HUES6 (cell line): ENCODE measurements around the gene RBM22.
A peak's percentile ranks its signal among the peaks of the same experiment; 100 is the strongest.

Experiments used
- H3K27ac ChIP-seq: 2 replicates; pipeline ENCODE4 v1.7.0; 2013; ENCODE audit warnings: low read depth, mild to moderate bottlenecking, low read length, inconsistent platforms
- H3K27me3 ChIP-seq: 2 replicates; pipeline ENCODE4 v1.6.1; 2013; ENCODE audit warnings: low read length; ENCODE audit not compliant: control insufficient read depth, insufficient read depth
- H3K36me3 ChIP-seq: 2 replicates; pipeline ENCODE4 v1.6.1; 2013; ENCODE audit warnings: low read length; ENCODE audit not compliant: control insufficient read depth, insufficient read depth
- H3K4me1 ChIP-seq: 2 replicates; pipeline ENCODE4 v1.6.1; 2013; ENCODE audit warnings: low read length; ENCODE audit not compliant: control insufficient read depth, insufficient read depth
- H3K4me3 ChIP-seq: 2 replicates; pipeline ENCODE4 v1.5.1; 2013; ENCODE audit warnings: low read depth, low read length
- H3K9ac ChIP-seq: one replicate; pipeline ENCODE4 v1.6.1; 2013; ENCODE audit warnings: mild to moderate bottlenecking, low read length
- H3K9me3 ChIP-seq: 2 replicates; pipeline ENCODE4 v1.6.1; 2013; ENCODE audit warnings: low read depth, low read length; ENCODE audit not compliant: control insufficient read depth, insufficient read depth

The RBM22 gene

DNA sequence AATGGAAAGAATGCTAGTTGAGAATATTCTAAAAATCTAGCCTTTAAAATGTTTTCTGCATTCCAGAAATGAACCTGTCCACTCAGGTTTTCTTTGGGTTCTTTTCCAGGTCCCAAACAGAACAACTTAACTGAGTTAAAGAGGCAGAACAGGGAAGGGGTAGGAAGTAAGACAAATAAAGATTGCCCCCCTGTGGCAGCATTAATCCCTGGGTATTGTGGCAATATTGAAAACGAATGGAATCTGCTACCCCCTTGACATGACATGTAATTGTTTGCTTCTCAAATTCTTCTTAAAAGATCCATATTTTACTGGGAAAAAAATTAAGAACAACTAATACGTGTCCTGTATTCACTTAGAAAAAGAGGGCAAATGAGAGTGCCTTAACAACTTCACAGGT lies 9.3 kb upstream of the RBM22 start:
- Histone ChIP-seq H3K36me3 (peaks cover 43% of the 10 kb centered on the region), H3K4me3 (no peak overlapping the region)

DNA sequence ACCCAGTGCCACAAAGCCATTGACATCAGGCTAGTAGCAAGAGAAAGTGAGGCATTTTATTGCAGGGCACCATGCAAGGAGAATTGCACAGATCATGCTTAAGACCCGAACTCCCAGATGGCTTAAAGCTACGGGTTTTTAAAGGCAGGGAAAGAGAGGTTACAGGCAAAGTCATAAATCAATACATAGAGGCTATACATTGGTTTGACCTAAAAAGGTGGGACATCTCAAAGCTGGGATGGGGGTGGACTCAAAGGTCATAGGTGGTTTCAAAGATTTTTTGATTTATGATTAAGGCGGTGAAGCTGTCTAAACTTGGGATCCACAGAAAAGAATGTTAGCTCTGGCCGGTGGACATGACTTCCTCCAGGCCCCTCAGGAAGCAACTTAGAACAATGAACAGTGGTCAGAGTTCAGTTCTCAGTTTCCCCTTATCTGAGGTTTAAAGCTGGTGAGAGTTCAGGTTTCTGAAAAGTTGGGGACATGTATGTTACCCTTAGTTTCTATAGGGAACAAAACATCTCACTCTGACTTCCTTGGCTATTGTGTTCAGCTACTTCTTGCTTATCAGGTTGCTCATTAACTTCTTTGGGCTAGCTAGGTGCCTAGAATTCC lies 6.0 kb upstream of the RBM22 start:
- Histone ChIP-seq H3K9me3 (no peaks in the 10 kb centered on the region), H3K4me1 (peaks cover 14% of the 10 kb centered on the region), H3K4me3 (no peak overlapping the region), H3K27me3 (no peaks in the 10 kb centered on the region), H3K9ac (no peak overlapping the region), H3K36me3 (peaks cover 21% of the 10 kb centered on the region), H3K27ac (no peak overlapping the region)

More for the DNA sequence above, 9.3 kb upstream of the RBM22 start:
- Histone ChIP-seq H3K27me3 (no peaks in the 10 kb centered on the region), H3K4me1 (peaks cover 14% of the 10 kb centered on the region), H3K27ac (no peak overlapping the region), H3K9ac (no peak overlapping the region), H3K9me3 (no peaks in the 10 kb centered on the region)

DNA sequence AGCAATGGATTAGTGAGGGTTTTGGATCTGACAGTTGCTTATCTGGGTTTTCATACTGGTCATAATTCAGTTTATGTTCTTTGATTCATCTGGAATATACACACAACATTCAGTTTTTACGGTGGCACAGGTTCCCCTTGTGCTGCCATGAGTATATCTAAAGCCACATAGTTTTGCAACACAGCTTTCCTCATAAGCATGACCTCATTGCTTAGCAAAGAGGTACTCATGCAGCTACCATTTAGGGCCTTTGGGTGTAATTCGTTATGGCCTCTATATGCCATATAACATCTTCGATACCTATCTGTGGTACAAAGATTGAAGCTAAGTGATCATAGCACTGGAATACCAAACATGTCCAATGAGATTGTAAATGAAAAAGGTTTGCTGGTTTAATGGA lies 2.9 kb upstream of the RBM22 start:
- H3K9ac ChIP-seq = no peak overlapping the region
- no peaks in the 10 kb centered on the region for H3K9me3 ChIP-seq
- H3K27ac ChIP-seq = no peak overlapping the region
- peaks cover 6% of the 10 kb centered on the region for H3K4me1 ChIP-seq
- H3K36me3 ChIP-seq = peaks cover 3% of the 10 kb centered on the region
- H3K27me3 ChIP-seq = no peaks in the 10 kb centered on the region
- H3K4me3 ChIP-seq = no peak overlapping the region

DNA sequence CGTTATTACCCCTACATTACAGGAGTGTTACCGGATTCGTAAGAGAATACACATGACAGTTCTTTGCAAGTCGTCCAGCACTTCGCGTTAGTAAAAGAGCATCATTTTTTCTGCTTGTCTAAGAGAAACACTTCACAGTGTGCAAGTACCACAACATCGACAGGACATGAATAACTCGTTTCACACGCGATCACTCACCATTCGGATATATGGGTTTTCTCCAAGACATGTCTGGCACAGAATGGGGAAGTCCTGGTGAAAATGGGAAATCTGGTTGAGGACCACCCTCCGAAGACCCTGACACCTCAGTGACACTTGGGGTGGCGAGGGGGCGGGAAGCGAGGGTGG lies 642 bp downstream of the RBM22 start:
- Histone ChIP-seq H3K9ac (peak overlapping the region; percentile 98), H3K4me3 (peak overlapping the region; percentile 98), H3K36me3 (peaks cover 37% of the 10 kb centered on the region), H3K9me3 (no peaks in the 10 kb centered on the region), H3K4me1 (no peaks in the 10 kb centered on the region), H3K27ac (no peak overlapping the region), H3K27me3 (no peaks in the 10 kb centered on the region)

DNA sequence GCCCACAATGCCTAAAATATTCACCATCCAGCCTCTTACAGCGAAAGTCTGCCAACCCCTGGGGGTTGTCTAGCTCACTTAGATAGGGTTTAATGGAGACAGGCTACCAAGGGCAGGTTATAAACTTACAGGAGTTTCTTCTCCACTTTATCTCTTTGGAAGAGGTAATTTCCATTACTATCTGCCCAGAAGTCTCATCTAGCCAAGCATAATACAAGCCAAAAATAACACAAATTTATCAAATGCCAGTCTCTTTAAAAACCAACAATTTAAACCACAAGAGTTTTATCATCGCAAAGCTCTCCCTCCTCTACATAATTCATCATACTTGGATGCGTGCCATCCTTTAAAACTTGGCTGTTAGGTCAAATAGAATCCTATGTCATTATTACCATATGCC lies 6.2 kb downstream of the RBM22 start:
- Histone ChIP-seq H3K27ac (no peak overlapping the region), H3K36me3 (peaks cover 84% of the 10 kb centered on the region), H3K4me1 (no peaks in the 10 kb centered on the region), H3K27me3 (no peaks in the 10 kb centered on the region), H3K9ac (no peak overlapping the region), H3K9me3 (no peaks in the 10 kb centered on the region), H3K4me3 (no peak overlapping the region)

- H3K27me3 ChIP-seq = no peaks in the 10 kb centered on the region
- H3K4me3 ChIP-seq = no peak overlapping the region
- no peak overlapping the region for H3K9ac ChIP-seq
- no peaks in the 10 kb centered on the region for H3K4me1 ChIP-seq
- H3K27ac ChIP-seq = no peak overlapping the region
- peaks cover 65% of the 10 kb centered on the region for H3K36me3 ChIP-seq
- no peaks in the 10 kb centered on the region for H3K9me3 ChIP-seq
Measured at GRCh38 chr5:150692276-150692675, 8.6 kb downstream of the RBM22 start.

GRCh38 chr5:150690760-150691159 lies 10.1 kb downstream of the RBM22 start:
- H3K9me3 ChIP-seq = no peaks in the 10 kb centered on the region
- no peak overlapping the region for H3K4me3 ChIP-seq
- peaks cover 52% of the 10 kb centered on the region for H3K36me3 ChIP-seq
- no peak overlapping the region for H3K9ac ChIP-seq
- H3K27ac ChIP-seq = no peak overlapping the region
- H3K27me3 ChIP-seq = no peaks in the 10 kb centered on the region
- H3K4me1 ChIP-seq = no peaks in the 10 kb centered on the region

DNA sequence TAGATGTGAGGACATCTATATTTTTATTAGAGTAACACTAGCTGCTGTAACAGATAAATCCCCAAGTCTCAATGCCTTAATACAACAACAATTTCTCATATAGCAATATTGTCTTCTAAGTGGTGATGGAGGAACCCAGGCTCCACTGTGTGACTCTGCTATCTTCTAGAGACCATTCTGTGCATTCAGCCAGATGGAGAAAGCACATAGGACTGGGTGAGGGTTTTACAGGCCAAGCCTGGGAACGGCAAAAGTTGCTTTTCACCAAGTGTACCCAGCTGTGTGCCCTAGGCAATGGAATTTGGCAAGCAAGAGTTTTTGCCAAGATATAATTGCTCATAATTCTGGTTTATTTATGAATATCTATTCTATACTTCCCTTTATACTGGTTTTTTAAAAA lies 11.7 kb downstream of the RBM22 start:
- Histone ChIP-seq H3K27ac (no peak overlapping the region), H3K27me3 (no peaks in the 10 kb centered on the region), H3K4me3 (no peak overlapping the region), H3K9me3 (no peaks in the 10 kb centered on the region), H3K4me1 (no peaks in the 10 kb centered on the region), H3K36me3 (peaks cover 36% of the 10 kb centered on the region), H3K9ac (no peak overlapping the region)

- no peaks in the 10 kb centered on the region for H3K27me3 ChIP-seq
Measured at GRCh38 chr5:150676578-150676977, 24.3 kb downstream of the RBM22 start.

DNA sequence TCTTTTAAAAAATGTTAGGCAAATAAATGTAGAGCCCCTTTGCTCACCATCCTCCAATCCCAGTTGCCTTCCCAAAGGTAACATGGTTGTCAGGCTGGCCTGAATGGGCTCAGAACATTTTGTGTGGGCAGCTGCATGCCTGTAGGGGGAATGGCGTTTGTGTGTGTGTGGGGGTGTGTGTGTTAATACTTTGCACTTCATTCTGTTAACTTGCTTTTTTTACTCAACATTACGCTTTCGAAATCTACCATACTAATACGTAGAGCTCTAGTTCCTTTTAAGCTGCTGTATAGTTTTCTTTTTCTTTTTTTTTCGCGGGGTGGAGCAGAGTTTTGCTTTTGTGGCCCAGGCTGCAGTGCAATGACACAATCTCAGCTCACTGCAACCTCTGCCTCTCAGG lies 25.8 kb downstream of the RBM22 start:
- H3K36me3 ChIP-seq = 0 out of 2 replicates have a peak, but pooled peaks cover 9% of the 10 kb centered on the region
- H3K9me3 ChIP-seq = no peaks in the 10 kb centered on the region
- no peak overlapping the region for H3K9ac ChIP-seq
- H3K4me1 ChIP-seq = peaks cover 29% of the 10 kb centered on the region
- no peak overlapping the region for H3K27ac ChIP-seq
- no peak overlapping the region for H3K4me3 ChIP-seq
- no peaks in the 10 kb centered on the region for H3K27me3 ChIP-seq

More at GRCh38 chr5:150676578-150676977, 24.3 kb downstream of the RBM22 start:
- H3K9ac ChIP-seq = no peak overlapping the region
- no peak overlapping the region for H3K27ac ChIP-seq
- 0 out of 2 replicates have a peak, but pooled peaks cover 9% of the 10 kb centered on the region for H3K36me3 ChIP-seq
- no peak overlapping the region for H3K4me3 ChIP-seq
- peaks cover 16% of the 10 kb centered on the region for H3K4me1 ChIP-seq
- H3K9me3 ChIP-seq = no peaks in the 10 kb centered on the region

- no peak overlapping the region for H3K9ac ChIP-seq
- peaks cover 31% of the 10 kb centered on the region for H3K4me1 ChIP-seq
- no peak overlapping the region for H3K4me3 ChIP-seq
- peak overlapping the region; percentile 10; the same call in 1 of the 2 replicates for H3K27ac ChIP-seq
- no peaks in the 10 kb centered on the region for H3K27me3 ChIP-seq
- H3K36me3 ChIP-seq = 0 out of 2 replicates have a peak, but pooled peaks cover 9% of the 10 kb centered on the region
- H3K9me3 ChIP-seq = no peaks in the 10 kb centered on the region
Measured at GRCh38 chr5:150674341-150674821, 26.5 kb downstream of the RBM22 start.
